AG04450 (cell line): Measurements from ENCODE around the gene AKR1D1. TPM values are rescaled to one million over a fixed set of nuclear protein-coding genes. Genes with fewer than 3 reads are reported as not detected.

Source experiments
- CTCF ChIA-PET: fragments of 300-600, 350-600 bp; formaldehyde crosslinking; extraction: SDS; loops from one replicate; lab custom pipeline; 2022; ENCODE audit warnings: antibody characterized with exemption, inconsistent platforms; lab: Charles Lee
- POLR2A ChIA-PET: fragments of 350-600 bp; formaldehyde crosslinking; extraction: SDS; loops from one replicate; lab custom pipeline; 2021; ENCODE audit warnings: antibody characterized with exemption, inconsistent platforms; lab: Yijun Ruan, JAX
- DNase-seq: peaks from one replicate; pipeline ENCODE4 v3.0.0-alpha.2; 2011; ENCODE audit warnings: low read depth, low spot score
- H3K27ac ChIP-seq: one replicate; pipeline ENCODE4 v1.5.1; 2012; ENCODE audit warnings: low read depth, low read length, control low read depth
- H3K27me3 ChIP-seq: one replicate; pipeline ENCODE4 v1.6.0; 2012; ENCODE audit warnings: low read length; ENCODE audit not compliant: control insufficient read depth, insufficient read depth
- H3K4me3 ChIP-seq: 2 replicates; pipeline ENCODE4 v1.5.1; 2011; ENCODE audit warnings: mild to moderate bottlenecking, low read depth, low read length, control low read depth
- H3K9me3 ChIP-seq: 2 replicates; pipeline ENCODE4 v1.5.1; 2012; ENCODE audit warnings: low read length; ENCODE audit not compliant: control insufficient read depth, insufficient read depth
- polyA plus RNA-seq: library from polyadenylated mRNA; depleted of rRNA; stranded (reverse); fragments of >200 nt; gene quantifications from 2 replicates; pipeline ENCODE4 v1.2.3, GENCODE V29; 2011; rRNA removed
- small RNA-seq: library from RNA; depleted of rRNA; stranded (forward); fragments of <200 nt; gene quantifications from one replicate; pipeline ENCODE3, GENCODE V24; 2012; ENCODE audit warnings: low read depth; ENCODE audit not compliant: insufficient read length
- TF ChIP-seq, protein P1 (sequence below): IDR thresholded peaks from 2 replicates; pipeline ENCODE4 v1.5.1; 2011; ENCODE audit warnings: low read depth, low read length, control low read depth, inconsistent platforms

AKR1D1 gene
- polyA plus RNA-seq, 1 experiment = not detected

DNA sequence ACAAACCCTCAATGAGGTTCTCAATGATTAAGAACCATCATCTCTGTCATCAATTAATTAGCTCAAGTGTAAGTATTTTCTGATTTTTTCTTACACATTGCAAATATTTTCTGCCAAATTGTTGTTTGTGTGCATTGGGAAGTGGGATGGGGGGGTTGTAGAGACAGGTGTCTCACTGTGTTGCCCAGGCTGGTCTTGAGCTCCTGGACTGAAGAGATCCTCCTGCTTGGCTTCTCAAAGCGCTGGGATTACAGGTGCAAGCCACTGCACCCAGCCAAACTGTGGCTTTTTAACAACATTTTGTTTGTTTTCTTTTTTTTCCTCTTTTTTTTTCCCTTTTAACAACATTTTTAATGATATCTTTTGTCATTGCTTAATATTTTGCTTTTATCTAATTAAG is 87.5 kb downstream of the AKR1D1 start:
- ChIA-PET CTCF (interaction anchor here (0.6 to 8.7 kb wide), 2 partner anchors 554 to 574 kb away, joined by 9 to 209 read pairs; no protein-coding TSS in a partner anchor), POLR2A (no interaction called here)

DNA sequence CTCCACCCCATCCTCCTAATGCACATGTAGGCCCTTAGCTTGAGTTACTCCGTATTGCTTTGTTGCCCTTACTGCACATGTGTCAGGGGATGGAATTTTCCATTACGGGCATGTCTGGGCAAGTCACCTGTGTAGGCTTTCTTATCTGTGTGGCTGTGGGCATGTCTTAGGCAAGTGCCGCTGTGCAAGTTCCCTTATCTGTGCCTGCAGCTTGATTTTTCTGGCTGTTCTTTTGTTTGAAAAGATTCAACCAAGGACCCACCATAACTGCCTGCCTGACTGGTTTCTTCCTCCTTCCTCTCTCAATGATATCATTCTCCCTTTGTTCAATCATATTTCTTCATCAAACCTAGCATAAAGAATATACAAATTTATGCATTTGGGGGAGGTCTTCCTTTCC is 88.5 kb downstream of the AKR1D1 start:
- Histone ChIP-seq H3K27me3 (no peaks in the 10 kb centered on the region), H3K9me3 (no peaks in the 10 kb centered on the region; the same call in 1 of the 2 replicates), H3K27ac (no peak overlapping the region), H3K4me3 (no peak overlapping the region)
- TF ChIP-seq, protein P1, sequence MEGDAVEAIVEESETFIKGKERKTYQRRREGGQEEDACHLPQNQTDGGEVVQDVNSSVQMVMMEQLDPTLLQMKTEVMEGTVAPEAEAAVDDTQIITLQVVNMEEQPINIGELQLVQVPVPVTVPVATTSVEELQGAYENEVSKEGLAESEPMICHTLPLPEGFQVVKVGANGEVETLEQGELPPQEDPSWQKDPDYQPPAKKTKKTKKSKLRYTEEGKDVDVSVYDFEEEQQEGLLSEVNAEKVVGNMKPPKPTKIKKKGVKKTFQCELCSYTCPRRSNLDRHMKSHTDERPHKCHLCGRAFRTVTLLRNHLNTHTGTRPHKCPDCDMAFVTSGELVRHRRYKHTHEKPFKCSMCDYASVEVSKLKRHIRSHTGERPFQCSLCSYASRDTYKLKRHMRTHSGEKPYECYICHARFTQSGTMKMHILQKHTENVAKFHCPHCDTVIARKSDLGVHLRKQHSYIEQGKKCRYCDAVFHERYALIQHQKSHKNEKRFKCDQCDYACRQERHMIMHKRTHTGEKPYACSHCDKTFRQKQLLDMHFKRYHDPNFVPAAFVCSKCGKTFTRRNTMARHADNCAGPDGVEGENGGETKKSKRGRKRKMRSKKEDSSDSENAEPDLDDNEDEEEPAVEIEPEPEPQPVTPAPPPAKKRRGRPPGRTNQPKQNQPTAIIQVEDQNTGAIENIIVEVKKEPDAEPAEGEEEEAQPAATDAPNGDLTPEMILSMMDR = no peak
- POLR2A ChIA-PET = no interaction called here
- no peak for DNase-seq
- CTCF ChIA-PET = interaction anchor here (8.7 kb wide), 1 partner anchor 573 kb away, joined by 209 read pairs; no protein-coding TSS in a partner anchor

More for the DNA sequence above, 87.5 kb downstream of the AKR1D1 start:
- H3K27me3 ChIP-seq = no peaks in the 10 kb centered on the region
- no peak for DNase-seq
- no peak overlapping the region for H3K27ac ChIP-seq
- H3K4me3 ChIP-seq = no peak overlapping the region
- TF ChIP-seq, protein P1 = no peak
- no peaks in the 10 kb centered on the region; the same call in 1 of the 2 replicates for H3K9me3 ChIP-seq

DNA sequence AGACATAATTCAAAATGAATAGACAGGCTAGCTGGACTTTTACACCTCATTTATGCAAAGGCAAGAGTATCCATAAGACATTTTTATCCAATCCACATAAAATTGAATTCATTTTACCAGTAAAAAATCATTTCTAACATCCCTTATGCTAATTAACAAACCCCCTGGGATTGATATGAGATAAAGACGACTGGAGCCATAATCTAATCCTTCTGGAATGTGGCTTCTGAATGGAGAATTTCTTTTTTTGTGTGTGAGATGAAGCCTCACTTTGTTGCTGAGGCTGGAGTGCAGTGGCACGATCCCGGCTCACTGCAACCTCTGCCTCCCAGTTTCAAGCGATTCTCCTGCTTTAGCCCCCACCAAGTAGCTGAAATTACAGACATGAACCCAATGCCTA is 90.4 kb downstream of the AKR1D1 start:
- ChIA-PET POLR2A (no interaction called here), CTCF (interaction anchor here (2.1 kb wide), 1 partner anchor 572 kb away, joined by 12 read pairs; no protein-coding TSS in a partner anchor)
- Histone ChIP-seq H3K27me3 (no peaks in the 10 kb centered on the region), H3K27ac (no peak overlapping the region), H3K4me3 (no peak overlapping the region), H3K9me3 (no peaks in the 10 kb centered on the region; the same call in 1 of the 2 replicates)
- DNase-seq = no peak
- TF ChIP-seq, protein P1 = no peak

DNA sequence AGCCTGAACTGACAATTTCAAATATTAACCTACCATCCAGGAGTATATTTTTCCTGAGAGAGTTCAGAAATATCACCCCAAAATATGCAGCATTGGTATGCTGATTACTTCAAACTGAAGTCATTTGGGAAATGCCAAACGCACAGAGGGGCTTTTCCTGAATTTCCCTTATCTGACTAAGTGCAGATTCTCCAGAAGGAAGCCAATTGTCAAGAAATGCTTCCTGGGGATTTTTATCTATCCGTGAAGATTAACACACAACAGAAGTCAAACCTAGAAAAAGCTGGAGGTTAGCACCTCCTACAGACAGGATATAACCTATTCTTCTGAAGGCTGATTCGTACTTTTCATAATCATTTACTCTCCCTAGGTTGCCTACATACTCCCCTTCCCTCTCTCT is 91.0 kb downstream of the AKR1D1 start:
- Histone ChIP-seq H3K4me3 (no peak overlapping the region), H3K27ac (no peak overlapping the region), H3K27me3 (no peaks in the 10 kb centered on the region), H3K9me3 (peaks cover 4% of the 10 kb centered on the region)
- ChIA-PET CTCF (interaction anchor here (2.1 kb wide), 1 partner anchor 572 kb away, joined by 12 read pairs; no protein-coding TSS in a partner anchor), POLR2A (no interaction called here)
- DNase-seq = no peak
- TF ChIP-seq, protein P1 = no peak

DNA sequence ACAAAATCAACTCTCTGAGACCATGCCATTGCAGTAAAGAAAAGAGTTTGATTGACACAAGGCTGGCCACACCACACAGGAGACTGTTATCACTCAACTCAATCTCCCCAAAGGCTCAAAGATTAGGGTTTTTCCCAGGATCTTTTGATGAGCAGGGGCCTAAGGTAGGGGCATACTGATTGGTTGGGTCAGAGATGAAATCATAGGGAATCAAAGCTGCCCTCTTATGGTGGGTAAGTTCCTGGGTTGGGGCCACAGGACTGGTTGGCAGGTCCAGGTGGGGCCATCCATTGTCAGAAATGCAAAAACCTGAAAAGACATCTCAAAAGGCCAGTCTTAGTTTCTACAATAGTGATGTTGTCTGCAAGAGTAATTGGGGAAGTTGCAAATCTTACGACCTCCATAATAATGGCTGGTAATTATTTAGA is 91.6 kb downstream of the AKR1D1 start:
- POLR2A ChIA-PET = no interaction called here
- Histone ChIP-seq H3K27ac (no peak overlapping the region), H3K27me3 (no peaks in the 10 kb centered on the region), H3K9me3 (peaks cover 8% of the 10 kb centered on the region), H3K4me3 (no peak overlapping the region)
- DNase-seq = no peak
- TF ChIP-seq, protein P1 = no peak
- CTCF ChIA-PET = no interaction called here

Small RNA genes lying within 50 kb of the gene (small RNA-seq; reads per million reads assigned to genes)
- gene AC024082.2 (not detected), gene RN7SKP223 (not detected)

Other genes starting within 250 kb of the AKR1D1 start
- 3.1 TPM in 2 replicates for gene DGKI, start 229.5 kb upstream of the AKR1D1 start, polyA plus RNA-seq
- gene CREB3L2, start 74.4 kb upstream of the AKR1D1 start, polyA plus RNA-seq = 53.5 and 57.8 TPM in 2 replicates